Panc1 (cell line): ENCODE data around the gene KCTD5. TPM values are rescaled to one million over a fixed set of nuclear protein-coding genes. Genes with fewer than 3 reads are reported as not detected.

Experiments used
- ATAC-seq: fragments of 200-7000 bp; cut with Tn5 transposase; 2 replicates; pipeline ENCODE4 v1.9.1; 2020; ENCODE audit warnings: mild to moderate bottlenecking, moderate library complexity
- BruUV-seq: library from RNA; stranded (reverse); fragments of 400-500 nt; replicated peaks from 2 replicates; lab custom pipeline; 2021; lab: Mats Ljungman, UMichigan
- CTCF ChIA-PET: fragments of 300-600 bp; sonication (Branson Sonifier 250); formaldehyde crosslinking; loops from one replicate; lab custom pipeline; 2022; ENCODE audit warnings: antibody characterized with exemption; lab: Charles Lee
- POLR2A ChIA-PET: fragments of 300-600 bp; sonication (Branson Sonifier 250); formaldehyde crosslinking; loops from one replicate; lab custom pipeline; 2022; ENCODE audit warnings: antibody characterized with exemption; lab: Charles Lee
- DNase-seq: peaks from one replicate; pipeline ENCODE4 v3.0.0-alpha.2; 2010; ENCODE audit warnings: low read depth, low spot score
- H3K27ac ChIP-seq: 2 replicates; pipeline ENCODE4 v1.5.1; 2011; ENCODE audit warnings: mild to moderate bottlenecking, low read length, inconsistent platforms
- H3K27me3 ChIP-seq: fragments of 200-500 bp; sonication (Bioruptor generic); 2 replicates; pipeline ENCODE4 v1.6.0; 2014; ENCODE audit warnings: low read length, inconsistent platforms; ENCODE audit not compliant: control insufficient read depth, insufficient read depth
- H3K36me3 ChIP-seq: fragments of 200-500 bp; sonication (Bioruptor generic); 2 replicates; pipeline ENCODE4 v1.5.1; 2014; ENCODE audit warnings: inconsistent platforms, mild to moderate bottlenecking, low read length, moderate library complexity; ENCODE audit not compliant: control insufficient read depth, insufficient read depth
- H3K4me1 ChIP-seq: 2 replicates; pipeline ENCODE4 v1.5.1; 2011; ENCODE audit warnings: inconsistent platforms, mild to moderate bottlenecking, low read length, moderate library complexity; ENCODE audit not compliant: control insufficient read depth, insufficient read depth
- H3K4me3 ChIP-seq, 2 experiments: 2 replicates each; pipeline ENCODE4 v1.5.1; 2011 to 2012; ENCODE audit warnings: low read depth in 2 of 2, low read length in 2 of 2, mild to moderate bottlenecking in 2 of 2, inconsistent platforms in 1 of 2, moderate library complexity in 1 of 2
- H3K9me3 ChIP-seq: fragments of 200-500 bp; sonication (Bioruptor generic); 2 replicates; pipeline ENCODE4 v1.5.1; 2014; ENCODE audit warnings: low read depth, mild to moderate bottlenecking, inconsistent platforms, low read length, moderate library complexity; ENCODE audit not compliant: control insufficient read depth, insufficient read depth
- POLR2AphosphoS5 ChIP-seq: IDR thresholded peaks from 2 replicates; pipeline ENCODE4 v1.6.1; 2012; ENCODE audit warnings: mild to moderate bottlenecking, low read depth, low read length, moderate library complexity
- SIN3A ChIP-seq: IDR thresholded peaks from 2 replicates; pipeline ENCODE4 v1.6.1; 2012; ENCODE audit warnings: low read depth, mild to moderate bottlenecking, low read length, moderate library complexity, borderline replicate concordance; ENCODE audit not compliant: insufficient read depth
- TCF7L2 ChIP-seq: IDR thresholded peaks from 2 replicates; pipeline ENCODE4 v1.6.1; 2011; ENCODE audit warnings: mild to moderate bottlenecking, low read depth, low read length, inconsistent platforms
- in situ Hi-C: cut with HindIII; loops from 2 replicates; pipeline ENCODE4 v1.10.0; 2016; ENCODE audit warnings: low sequenced_read_pairs, low pct_unique_long_range_greater_than_20kb
- intact Hi-C: fragments of 100-400 bp; cut with micrococcal nuclease; formaldehyde crosslinking; loops from one replicate; pipeline ENCODE4 v1.10.0; 2022; ENCODE audit not compliant: unreplicated experiment
- total RNA-seq: library from RNA; stranded (reverse); gene quantifications from one replicate; pipeline ENCODE4 v1.2.1, GENCODE V29; 2021; ENCODE audit not compliant: unreplicated experiment
- TF ChIP-seq, protein P1 (sequence below): fragments of 450-650 bp; IDR thresholded peaks from 2 replicates; pipeline ENCODE4 v1.5.1; 2017; ENCODE audit warnings: mild to moderate bottlenecking
- TF ChIP-seq, protein P2 (sequence below), 2 experiments: IDR thresholded peaks; 2 replicates each; pipeline ENCODE4 v1.6.1; 2011 to 2012; ENCODE audit warnings: low read depth in 2 of 2, control low read depth in 1 of 2, low read length in 1 of 2, mild to moderate bottlenecking in 1 of 2, moderate library complexity in 1 of 2; ENCODE audit not compliant: insufficient read depth in 1 of 2

The KCTD5 gene
- total RNA-seq, 1 experiment from 2014 or later, result 61.1 TPM

DNA sequence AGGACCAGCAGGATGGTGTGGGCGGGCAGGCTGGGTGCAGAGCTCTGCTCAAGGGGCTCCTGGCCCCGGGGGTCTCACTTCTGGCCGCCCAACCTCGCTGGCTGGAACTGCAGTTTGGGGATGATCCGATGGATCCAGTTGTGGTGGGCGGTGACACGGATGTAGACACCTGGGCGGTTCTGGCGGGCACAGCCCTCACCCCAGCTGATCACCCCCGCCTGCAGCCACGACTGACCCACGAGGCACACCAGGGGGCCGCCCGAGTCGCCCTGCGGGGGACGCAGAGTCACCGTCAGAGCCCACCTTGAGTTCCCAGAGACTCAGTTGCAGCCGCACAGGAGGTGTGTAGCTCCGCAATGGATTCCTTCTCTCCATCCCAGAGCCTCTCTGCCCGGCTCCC is 30.2 kb downstream of the KCTD5 start:
- H3K4me1 ChIP-seq, result no peaks in the 10 kb centered on the region; the same call in none of the 2 replicates
- CTCF ChIA-PET, result interaction anchor here (0.7 kb wide), 1 partner anchor 111 kb away, joined by 6 read pairs; no protein-coding TSS in a partner anchor
- ATAC-seq, result no peak
- no peak for DNase-seq
- POLR2A ChIA-PET, result no interaction called here
- H3K27ac ChIP-seq, result no peak overlapping the region
- H3K27me3 ChIP-seq, result no peaks in the 10 kb centered on the region
- BruUV-seq, result no TSS peak
- TF ChIP-seq TCF7L2, result no peak
- TF ChIP-seq, protein P1, sequence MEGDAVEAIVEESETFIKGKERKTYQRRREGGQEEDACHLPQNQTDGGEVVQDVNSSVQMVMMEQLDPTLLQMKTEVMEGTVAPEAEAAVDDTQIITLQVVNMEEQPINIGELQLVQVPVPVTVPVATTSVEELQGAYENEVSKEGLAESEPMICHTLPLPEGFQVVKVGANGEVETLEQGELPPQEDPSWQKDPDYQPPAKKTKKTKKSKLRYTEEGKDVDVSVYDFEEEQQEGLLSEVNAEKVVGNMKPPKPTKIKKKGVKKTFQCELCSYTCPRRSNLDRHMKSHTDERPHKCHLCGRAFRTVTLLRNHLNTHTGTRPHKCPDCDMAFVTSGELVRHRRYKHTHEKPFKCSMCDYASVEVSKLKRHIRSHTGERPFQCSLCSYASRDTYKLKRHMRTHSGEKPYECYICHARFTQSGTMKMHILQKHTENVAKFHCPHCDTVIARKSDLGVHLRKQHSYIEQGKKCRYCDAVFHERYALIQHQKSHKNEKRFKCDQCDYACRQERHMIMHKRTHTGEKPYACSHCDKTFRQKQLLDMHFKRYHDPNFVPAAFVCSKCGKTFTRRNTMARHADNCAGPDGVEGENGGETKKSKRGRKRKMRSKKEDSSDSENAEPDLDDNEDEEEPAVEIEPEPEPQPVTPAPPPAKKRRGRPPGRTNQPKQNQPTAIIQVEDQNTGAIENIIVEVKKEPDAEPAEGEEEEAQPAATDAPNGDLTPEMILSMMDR, result no peak
- no peak for TF ChIP-seq POLR2AphosphoS5
- no peak for TF ChIP-seq SIN3A
- TF ChIP-seq, protein P2, sequence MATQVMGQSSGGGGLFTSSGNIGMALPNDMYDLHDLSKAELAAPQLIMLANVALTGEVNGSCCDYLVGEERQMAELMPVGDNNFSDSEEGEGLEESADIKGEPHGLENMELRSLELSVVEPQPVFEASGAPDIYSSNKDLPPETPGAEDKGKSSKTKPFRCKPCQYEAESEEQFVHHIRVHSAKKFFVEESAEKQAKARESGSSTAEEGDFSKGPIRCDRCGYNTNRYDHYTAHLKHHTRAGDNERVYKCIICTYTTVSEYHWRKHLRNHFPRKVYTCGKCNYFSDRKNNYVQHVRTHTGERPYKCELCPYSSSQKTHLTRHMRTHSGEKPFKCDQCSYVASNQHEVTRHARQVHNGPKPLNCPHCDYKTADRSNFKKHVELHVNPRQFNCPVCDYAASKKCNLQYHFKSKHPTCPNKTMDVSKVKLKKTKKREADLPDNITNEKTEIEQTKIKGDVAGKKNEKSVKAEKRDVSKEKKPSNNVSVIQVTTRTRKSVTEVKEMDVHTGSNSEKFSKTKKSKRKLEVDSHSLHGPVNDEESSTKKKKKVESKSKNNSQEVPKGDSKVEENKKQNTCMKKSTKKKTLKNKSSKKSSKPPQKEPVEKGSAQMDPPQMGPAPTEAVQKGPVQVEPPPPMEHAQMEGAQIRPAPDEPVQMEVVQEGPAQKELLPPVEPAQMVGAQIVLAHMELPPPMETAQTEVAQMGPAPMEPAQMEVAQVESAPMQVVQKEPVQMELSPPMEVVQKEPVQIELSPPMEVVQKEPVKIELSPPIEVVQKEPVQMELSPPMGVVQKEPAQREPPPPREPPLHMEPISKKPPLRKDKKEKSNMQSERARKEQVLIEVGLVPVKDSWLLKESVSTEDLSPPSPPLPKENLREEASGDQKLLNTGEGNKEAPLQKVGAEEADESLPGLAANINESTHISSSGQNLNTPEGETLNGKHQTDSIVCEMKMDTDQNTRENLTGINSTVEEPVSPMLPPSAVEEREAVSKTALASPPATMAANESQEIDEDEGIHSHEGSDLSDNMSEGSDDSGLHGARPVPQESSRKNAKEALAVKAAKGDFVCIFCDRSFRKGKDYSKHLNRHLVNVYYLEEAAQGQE (IDR thresholded peaks at IDR 0.05; ENCODE audit: insufficient read depth in 1 of 2, low read depth in 2 of 2, low read length in 1 of 2), result no peak
- in situ Hi-C loops (no loop called here), intact Hi-C loops (no loop called here)
- H3K4me3 ChIP-seq, result no peak overlapping the region
- no peaks in the 10 kb centered on the region for H3K36me3 ChIP-seq
- H3K9me3 ChIP-seq, result no peaks in the 10 kb centered on the region

DNA sequence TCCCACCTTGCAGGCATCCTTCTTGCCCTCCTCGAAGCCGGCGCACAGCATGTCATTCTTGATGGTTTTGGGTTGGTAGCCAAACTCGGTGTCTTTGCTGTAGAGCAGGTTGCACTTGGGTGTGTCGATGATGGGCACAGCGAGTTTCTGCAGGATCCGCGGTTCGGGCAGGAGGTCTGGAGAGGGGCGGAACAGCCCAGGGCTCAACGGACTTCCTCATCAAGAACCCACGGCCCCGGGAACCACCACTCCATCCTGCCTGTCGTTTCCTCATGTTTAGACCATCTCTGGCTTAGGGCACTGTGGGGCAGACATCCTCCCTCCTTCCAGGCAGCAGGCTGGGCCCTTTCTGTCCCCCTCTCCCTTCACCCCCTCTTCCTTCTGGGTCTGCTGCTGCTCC is 31.2 kb downstream of the KCTD5 start:
- intact Hi-C loops (no loop called here), in situ Hi-C loops (no loop called here)
- ChIA-PET POLR2A (interaction anchor here (0.5 kb wide), 1 partner anchor 15 kb away, joined by 3 read pairs; no protein-coding TSS in a partner anchor), CTCF (no interaction called here)
- H3K9me3 ChIP-seq, result no peaks in the 10 kb centered on the region
- H3K27me3 ChIP-seq, result no peaks in the 10 kb centered on the region
- DNase-seq (no peak), ATAC-seq (no peak)
- H3K4me3 ChIP-seq, result no peak overlapping the region
- BruUV-seq, result no TSS peak
- H3K4me1 ChIP-seq, result peaks cover under 1% of the 10 kb centered on the region
- no peaks in the 10 kb centered on the region for H3K36me3 ChIP-seq
- no peak overlapping the region for H3K27ac ChIP-seq
- no peak for TF ChIP-seq TCF7L2
- TF ChIP-seq, protein P1, result no peak
- no peak for TF ChIP-seq SIN3A
- TF ChIP-seq POLR2AphosphoS5, result no peak
- TF ChIP-seq, protein P2 (IDR thresholded peaks at IDR 0.05; ENCODE audit: insufficient read depth in 1 of 2, low read depth in 2 of 2, low read length in 1 of 2), result no peak
